IMR-90 (cell line): Measurements from ENCODE around the gene FOXC1. TPM values are rescaled to one million over a fixed set of nuclear protein-coding genes. Genes with fewer than 3 reads are reported as not detected.

ENCODE experiments used
- ATAC-seq: fragments of 200-7000 bp; cut with Tn5 transposase; 2 replicates; pipeline ENCODE4 v1.9.1; 2020; ENCODE audit warnings: low read depth, mild to moderate bottlenecking, moderate library complexity
- BruUV-seq: library from RNA; stranded (reverse); fragments of 400-500 nt; replicated peaks from 2 replicates; lab custom pipeline; 2021; lab: Mats Ljungman, UMichigan
- CTCF ChIA-PET: fragments of 300-600 bp; formaldehyde crosslinking; extraction: SDS; loops from one replicate; lab custom pipeline; 2021; ENCODE audit warnings: antibody characterized with exemption; lab: Yijun Ruan, JAX
- POLR2A ChIA-PET: fragments of 300-600 bp; sonication (Branson Sonifier 250); formaldehyde crosslinking; loops from one replicate; lab custom pipeline; 2022; ENCODE audit warnings: antibody characterized with exemption; ENCODE audit not compliant: unreplicated experiment; lab: Charles Lee
- DNase-seq: peaks from one replicate; pipeline ENCODE4 v3.0.0; 2013
- H2AFZ ChIP-seq: replicated peaks from 2 replicates; pipeline ENCODE3; 2013; ENCODE audit warnings: low read length, mild to moderate bottlenecking; ENCODE audit not compliant: poor library complexity
- H2AK5ac ChIP-seq: 2 replicates; pipeline ENCODE4 v1.6.1; 2013; ENCODE audit warnings: low read depth, low read length, inconsistent platforms
- H2AK9ac ChIP-seq: replicated peaks from 2 replicates; pipeline ENCODE3; 2013; ENCODE audit warnings: mild to moderate bottlenecking, low read depth, low read length, moderate library complexity; ENCODE audit not compliant: poor library complexity
- H2BK120ac ChIP-seq: 2 replicates; pipeline ENCODE4 v1.6.1; 2013; ENCODE audit warnings: low read depth, low read length, inconsistent platforms
- H2BK15ac ChIP-seq: 3 replicates; pipeline ENCODE4 v1.6.1; 2013; ENCODE audit warnings: low read depth, low read length, inconsistent platforms
- H2BK20ac ChIP-seq: 2 replicates; pipeline ENCODE4 v1.6.1; 2013; ENCODE audit warnings: low read depth, mild to moderate bottlenecking, inconsistent platforms, low read length, moderate library complexity
- H2BK5ac ChIP-seq: 2 replicates; pipeline ENCODE4 v1.6.1; 2013; ENCODE audit warnings: mild to moderate bottlenecking, low read depth, low read length, inconsistent platforms; ENCODE audit not compliant: poor library complexity, severe bottlenecking
- H3K14ac ChIP-seq: replicated peaks from 2 replicates; pipeline ENCODE4 v1.6.1; 2013; ENCODE audit warnings: low read depth, low read length, inconsistent platforms
- H3K18ac ChIP-seq: 2 replicates; pipeline ENCODE4 v1.6.1; 2013; ENCODE audit warnings: low read depth, low read length, control low read depth
- H3K23ac ChIP-seq: 2 replicates; pipeline ENCODE4 v1.6.1; 2013; ENCODE audit warnings: low read depth, low read length, inconsistent platforms
- H3K27ac ChIP-seq: 2 replicates; pipeline ENCODE4 v1.5.1; 2013; ENCODE audit warnings: mild to moderate bottlenecking, control low read depth, low read length; ENCODE audit not compliant: insufficient read depth
- H3K27me3 ChIP-seq: 2 replicates; pipeline ENCODE4 v1.6.1; 2013; ENCODE audit warnings: low read length; ENCODE audit not compliant: control insufficient read depth, insufficient read depth
- H3K36me3 ChIP-seq: 2 replicates; pipeline ENCODE4 v1.6.1; 2013; ENCODE audit warnings: low read length, mixed read lengths; ENCODE audit not compliant: control insufficient read depth, insufficient read depth
- H3K4ac ChIP-seq: 2 replicates; pipeline ENCODE4 v1.6.1; 2013; ENCODE audit warnings: low read depth, low read length, inconsistent platforms
- H3K4me1 ChIP-seq: 2 replicates; pipeline ENCODE4 v1.6.1; 2013; ENCODE audit warnings: low read length, mixed read lengths; ENCODE audit not compliant: control insufficient read depth, insufficient read depth
- H3K4me2 ChIP-seq: 2 replicates; pipeline ENCODE4 v1.6.1; 2013; ENCODE audit warnings: low read depth, mild to moderate bottlenecking, control low read depth, low read length, moderate library complexity
- H3K4me3 ChIP-seq: 2 replicates; pipeline ENCODE4 v1.5.1; 2013; ENCODE audit warnings: low read depth, mild to moderate bottlenecking, control low read depth, low read length, moderate library complexity; ENCODE audit not compliant: insufficient read depth
- H3K56ac ChIP-seq: 2 replicates; pipeline ENCODE4 v1.6.1; 2013; ENCODE audit warnings: low read length, inconsistent platforms; ENCODE audit not compliant: insufficient read depth; ENCODE audit errors: extremely low read depth
- H3K79me1 ChIP-seq, 2 experiments: 2 replicates each; pipeline ENCODE4 v1.6.1; 2013; ENCODE audit warnings: low read length in 2 of 2, inconsistent platforms in 1 of 2, low read depth in 1 of 2
- H3K9ac ChIP-seq: 2 replicates; pipeline ENCODE4 v1.6.1; 2013; ENCODE audit warnings: low read depth, low read length, control low read depth
- H3K9me1 ChIP-seq: 2 replicates; pipeline ENCODE4 v1.6.1; 2013; ENCODE audit warnings: low read length, inconsistent platforms; ENCODE audit not compliant: insufficient read depth
- H3K9me3 ChIP-seq: 2 replicates; pipeline ENCODE4 v1.6.1; 2013; ENCODE audit warnings: low read length; ENCODE audit not compliant: control insufficient read depth, insufficient read depth
- H4K20me1 ChIP-seq: 2 replicates; pipeline ENCODE4 v1.6.1; 2013; ENCODE audit warnings: low read length, inconsistent platforms; ENCODE audit not compliant: insufficient read depth
- H4K5ac ChIP-seq: 2 replicates; pipeline ENCODE4 v1.6.1; 2013; ENCODE audit warnings: mild to moderate bottlenecking, low read depth, low read length, control low read depth
- H4K8ac ChIP-seq, 2 experiments: 2 replicates each; pipeline ENCODE4 v1.6.1; 2013; ENCODE audit warnings: low read depth in 2 of 2, low read length in 2 of 2, control low read depth in 1 of 2, inconsistent platforms in 1 of 2
- H4K91ac ChIP-seq: 2 replicates; pipeline ENCODE4 v1.6.1; 2013; ENCODE audit warnings: low read depth, low read length, inconsistent platforms; ENCODE audit not compliant: insufficient read depth
- BHLHE40 ChIP-seq: fragments of 150-350 bp; IDR thresholded peaks from 2 replicates; pipeline ENCODE4 v1.6.1; 2016; ENCODE audit warnings: mild to moderate bottlenecking, low read depth, low read length
- RCOR1 ChIP-seq: IDR thresholded peaks from 2 replicates; pipeline ENCODE4 v1.6.1; 2012; ENCODE audit warnings: mild to moderate bottlenecking, low read length, improper control_type of control experiment; ENCODE audit not compliant: insufficient replicate concordance
- WGBS, 2 experiments: methylation state at CpG; one replicate each; pipeline versions ENCODE4 v1.1.5 to v1.1.7; 2013; ENCODE audit warnings: missing lambda C conversion rate in 2 of 2; ENCODE audit not compliant: insufficient read length in 1 of 2; ENCODE audit errors: extremely low coverage in 2 of 2; 5-methylcytosine and 5-hydroxymethylcytosine counted together
- dilution Hi-C: fragments of 300-500 bp; cut with HindIII; formaldehyde crosslinking; loops from one replicate; pipeline ENCODE4 v1.14.3; 2018; ENCODE audit warnings: low sequenced_read_pairs; ENCODE audit not compliant: unreplicated experiment
- in situ Hi-C: fragments of 300-500 bp; cut with MboI; formaldehyde crosslinking; loops from 3 replicates; pipeline ENCODE4 v1.14.3; 2019; ENCODE audit warnings: low sequenced_read_pairs, inconsistent platforms, mixed read lengths
- intact Hi-C: fragments of 100-400 bp; cut with micrococcal nuclease; formaldehyde crosslinking; loops from 2 replicates; pipeline ENCODE4 v1.10.0; 2022
- polyA plus RNA-seq, 3 experiments: library from polyadenylated mRNA; depleted of rRNA; stranded (reverse); fragments of >200 nt; gene quantifications; 2 replicates each; pipeline ENCODE4 v1.2.3, GENCODE V29; 2012; ENCODE audit warnings: low replicate concordance in 1 of 3
- total RNA-seq: library from RNA; depleted of rRNA; stranded (reverse); fragments of >200 nt; gene quantifications from 2 replicates; pipeline ENCODE4 v1.2.3, GENCODE V29; 2012

FOXC1 gene
- total and polyA plus RNA-seq, 2 of the 4 experiments (the other 2 are of a cell fraction), result 1.3 to 4.0 TPM

- peaks cover 2% of the 10 kb centered on the region; the same call in 1 of the 2 replicates for H3K36me3 ChIP-seq
- ATAC-seq, result peak; percentile 45
- peak overlapping the region; percentile 89 for H3K14ac ChIP-seq
- H4K8ac ChIP-seq, result peak overlapping the region in 1 of 2 experiments; percentile 58; a peak in 2 of 4 replicates
- H3K23ac ChIP-seq, result peak overlapping the region; percentile 80
- H4K20me1 ChIP-seq, result no peaks in the 10 kb centered on the region
- H3K18ac ChIP-seq, result peak overlapping the region; percentile 33
- 0 out of 2 replicates have a peak, but pooled peaks cover 2% of the 10 kb centered on the region for H3K9me1 ChIP-seq
- H3K56ac ChIP-seq, result no peak overlapping the region
- 0 out of 4 replicates have a peak, but pooled peaks cover 4 to 5% of the 10 kb centered on the region in 2 experiments for H3K79me1 ChIP-seq
- H2BK20ac ChIP-seq, result peak overlapping the region; percentile 13; the same call in 1 of the 2 replicates
- H3K27me3 ChIP-seq, result peaks cover 2% of the 10 kb centered on the region
- in situ Hi-C loops (no loop called here), dilution Hi-C loops (no loop called here), intact Hi-C loops (no loop called here)
- H3K4me2 ChIP-seq, result peak overlapping the region; percentile 88
- no peak overlapping the region for H4K5ac ChIP-seq
- H2BK5ac ChIP-seq, result no peak overlapping the region
- H2AK5ac ChIP-seq, result peak overlapping the region; percentile 69; the same call in 1 of the 2 replicates
- peak overlapping the region; percentile 87 for H2AK9ac ChIP-seq
- TF ChIP-seq BHLHE40, result peak; percentile 14; the same call in 1 of the 2 replicates
- TF ChIP-seq RCOR1, result no peak
- H2BK120ac ChIP-seq, result peak overlapping the region; percentile 72
- no peaks in the 10 kb centered on the region for H3K9me3 ChIP-seq
- H2AFZ ChIP-seq, result peak overlapping the region; percentile 88
- 13% methylated on average over 3 of the region's 66 CpGs; no CpG with 5 or more reads in 1 of the 2 experiments for WGBS, 2 experiments
- peak overlapping the region; percentile 40; the same call in 1 of the 2 replicates for H3K27ac ChIP-seq
- CTCF ChIA-PET, result interaction anchor here (1.0 to 2.2 kb wide), 3 partner anchors 10 to 480 kb away, joined by 3 to 5 read pairs (median 4); no protein-coding TSS in a partner anchor
- H2BK15ac ChIP-seq, result no peak overlapping the region
- peak overlapping the region; percentile 67 for H3K4me3 ChIP-seq
- H4K91ac ChIP-seq, result peak overlapping the region; percentile 39; the same call in 1 of the 2 replicates
- peak overlapping the region; percentile 74 for H3K4ac ChIP-seq
- no peak for DNase-seq
- POLR2A ChIA-PET, result interaction anchor here (0.7 kb wide), 1 partner anchor 294 kb away, joined by 28 read pairs; no protein-coding TSS in a partner anchor
- H3K9ac ChIP-seq, result peak overlapping the region; percentile 69
- no TSS peak for BruUV-seq
- H3K4me1 ChIP-seq, result peaks cover 9% of the 10 kb centered on the region
These were observed 14.5 kb downstream of the FOXC1 start for GRCh38 chr6:1624058-1624850.
